Stimulated activated naive CD4-positive, alpha-beta T cell treated with Interleukin-2 at 50 U/mL for 16 hours (primary cell): ENCODE measurements around the gene TSR3.

Experiments
- DNase-seq: peaks from one replicate; lab custom pipeline; 2025; lab: John Stamatoyannopoulos, UW

The TSR3 gene

DNA sequence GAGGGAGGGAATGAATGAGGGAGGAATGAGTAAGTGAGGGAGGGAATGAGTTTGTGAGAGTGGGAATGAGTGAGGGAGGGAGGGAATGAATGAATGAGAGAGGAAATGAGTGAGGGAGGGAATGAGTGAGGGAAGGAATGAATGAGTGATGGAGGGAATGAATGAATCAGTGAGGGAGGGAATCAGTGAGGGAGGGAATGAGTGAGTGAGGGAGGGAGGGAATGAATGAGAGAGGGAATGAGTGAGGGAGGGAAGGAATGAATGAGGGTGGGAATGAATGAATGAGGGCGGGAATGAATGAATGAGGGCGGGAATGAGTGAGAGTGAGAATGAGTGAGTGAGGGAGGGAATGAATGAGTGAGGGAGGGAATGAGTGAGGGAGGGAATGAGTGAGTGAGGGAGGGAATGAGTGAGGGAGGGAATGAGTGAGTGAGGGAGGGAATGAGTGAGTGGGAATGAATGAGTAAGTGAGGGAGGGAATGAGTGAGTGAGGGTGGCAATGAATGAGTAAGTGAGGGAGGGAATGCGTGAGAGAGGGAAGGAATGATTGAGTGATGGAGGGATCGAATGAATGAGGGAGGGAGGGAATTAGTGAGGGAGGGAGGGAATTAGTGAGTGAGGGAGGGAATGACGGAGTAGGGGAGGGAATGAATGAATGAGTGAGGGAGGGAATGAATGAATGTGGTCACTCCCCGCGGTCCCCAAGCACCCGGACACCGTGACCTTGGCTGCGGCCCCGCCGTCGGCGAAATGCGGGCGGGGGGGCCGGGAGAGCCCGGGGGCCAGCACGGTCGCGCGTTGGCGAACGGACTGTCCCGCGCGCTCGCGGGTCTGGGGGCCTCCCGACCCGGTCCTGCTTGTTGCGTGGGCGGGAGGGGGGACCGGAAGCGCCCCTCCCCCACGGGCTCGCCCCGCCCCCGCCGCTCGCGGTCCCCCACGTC is 43.4 kb downstream of the TSR3 start:
- no peak for DNase-seq

DNA sequence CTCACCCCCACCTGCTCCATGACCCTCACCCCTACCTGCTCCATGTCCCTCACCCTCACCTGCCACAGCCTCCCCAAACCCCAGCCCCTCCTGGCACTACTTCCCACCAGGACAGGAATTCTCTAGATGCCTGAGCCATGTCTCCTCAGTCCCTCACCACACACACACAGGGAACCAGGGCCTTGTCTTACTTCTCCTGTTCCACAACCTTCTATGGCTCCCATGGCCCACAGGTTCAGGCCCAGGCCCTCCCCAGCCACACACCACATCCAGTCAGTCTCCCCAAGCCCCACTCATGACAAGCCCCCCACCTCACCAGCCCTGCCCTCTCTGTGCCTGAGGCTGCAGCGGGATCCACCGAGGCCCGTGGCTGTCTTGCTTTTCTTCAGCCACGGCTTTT is 45.3 kb downstream of the TSR3 start:
- no peak for DNase-seq

DNA sequence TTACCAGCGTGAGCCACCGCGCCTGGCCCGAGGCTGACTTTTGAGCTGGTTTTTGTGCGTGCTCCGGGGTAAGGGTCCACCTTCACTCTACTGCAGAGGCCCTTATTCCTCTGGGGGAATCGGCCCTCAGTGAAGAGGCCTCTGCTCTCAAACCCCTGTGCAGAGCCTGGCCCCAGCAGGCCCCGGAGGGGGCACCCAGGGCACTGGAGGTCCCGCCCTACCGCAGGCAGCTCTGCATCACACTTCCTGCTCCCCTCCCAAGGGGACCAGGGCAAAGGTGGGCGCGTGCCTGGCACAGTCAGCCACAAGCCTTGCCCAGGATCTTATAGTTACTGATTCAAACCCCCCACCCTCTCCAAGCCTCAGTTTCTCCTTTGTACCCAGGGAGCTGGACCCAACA is 45.9 kb downstream of the TSR3 start:
- no peak for DNase-seq

DNA sequence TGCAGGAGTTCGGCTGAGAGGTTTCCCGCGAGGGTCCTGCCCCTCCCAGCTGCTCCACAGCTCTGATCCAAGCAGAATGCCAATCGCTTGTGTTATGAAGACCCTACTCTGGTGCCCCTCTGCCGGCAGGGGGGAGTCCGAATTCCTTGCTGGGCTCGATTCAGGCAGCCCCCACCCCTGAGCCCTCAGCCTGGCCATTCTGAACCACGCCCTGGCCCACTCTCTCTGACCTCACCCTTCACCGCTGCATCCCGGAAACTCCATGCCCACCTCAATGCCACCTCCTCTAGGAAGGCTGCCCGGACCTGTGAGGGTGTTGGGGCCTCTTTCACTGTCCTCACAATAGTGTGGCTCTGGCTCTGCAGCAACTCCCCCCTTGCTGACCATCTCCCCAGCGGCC is 50.1 kb downstream of the TSR3 start:
- no peak for DNase-seq

DNA sequence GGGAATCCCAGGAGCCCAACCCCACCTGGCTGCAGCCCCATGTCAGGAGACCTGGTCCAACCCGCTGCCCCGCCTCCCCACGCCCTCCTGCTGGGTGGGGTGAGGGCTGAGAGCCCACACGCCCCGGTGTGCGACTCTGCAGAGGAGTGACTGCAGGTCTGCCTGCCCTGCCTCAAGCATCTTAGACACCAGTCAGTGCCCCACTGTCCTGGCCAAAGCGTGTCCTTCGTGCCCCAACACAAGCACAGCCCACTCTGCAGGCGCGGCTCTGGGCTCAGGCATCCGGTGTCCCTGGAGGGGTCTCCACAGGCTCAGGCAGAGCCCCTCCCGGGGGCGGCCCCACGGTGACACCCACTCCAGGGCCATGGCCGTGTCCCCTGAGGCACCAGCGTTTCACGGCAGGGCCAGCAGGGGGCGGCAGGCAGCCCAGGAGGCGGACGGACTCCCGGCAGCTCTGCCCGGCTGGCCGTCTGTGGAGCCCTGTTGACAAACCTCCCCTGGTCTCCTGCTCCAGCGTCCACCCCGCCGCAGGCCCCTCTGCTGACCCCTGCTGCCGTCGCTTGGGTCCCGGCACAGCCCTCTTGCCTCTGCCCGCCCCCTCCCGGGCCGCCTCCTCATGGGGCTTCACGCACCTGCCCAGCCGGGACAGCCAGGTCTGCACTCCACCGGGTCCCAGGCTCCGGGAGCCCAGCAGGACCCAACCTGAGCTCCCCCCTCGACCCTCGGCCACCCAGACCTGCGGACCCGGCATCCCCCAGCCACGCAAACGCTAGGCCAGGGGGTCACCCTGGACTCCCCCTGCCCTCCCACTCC is 50.8 kb downstream of the TSR3 start:
- DNase-seq = peak; percentile 56

DNA sequence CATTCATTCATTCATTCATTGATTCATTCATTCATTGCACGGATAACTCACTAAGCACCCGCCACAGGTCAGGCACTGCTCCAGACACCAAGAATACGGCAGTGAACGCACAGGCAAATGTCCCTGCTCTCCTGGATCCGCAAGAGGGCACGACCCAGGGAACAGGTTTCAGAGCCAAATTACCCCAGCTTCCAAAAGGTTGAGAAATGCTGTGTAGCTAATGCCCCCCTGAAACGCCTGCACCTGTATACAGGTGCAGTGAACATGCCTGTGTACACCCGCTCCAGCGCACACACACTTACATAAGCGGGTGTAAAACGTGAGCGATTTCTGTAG is 51.8 kb downstream of the TSR3 start:
- DNase-seq = no peak
